Right cardiac atrium (tissue), 5 donors: ENCODE data around the gene CISTR. TPM values are rescaled to one million over a fixed set of nuclear protein-coding genes. Genes with fewer than 3 reads are reported as not detected.

ENCODE experiments used
- ATAC-seq, 2 donors: fragments of 200-7000 bp; cut with Tn5 transposase; one replicate each; pipeline versions ENCODE4 v1.8.0 to v1.9.1; 2020; ENCODE audit warnings: moderate library complexity in 2 of 2, mild to moderate bottlenecking in 1 of 2
- DNase-seq, 3 donors: peaks; one replicate each; pipeline ENCODE4 v3.0.0-alpha.2; 2020
- H3K27ac ChIP-seq: one replicate; pipeline ENCODE4 v1.5.1; 2013; ENCODE audit warnings: mild to moderate bottlenecking, low read length, control low read depth, moderate library complexity
- H3K27me3 ChIP-seq: one replicate; pipeline ENCODE4 v1.6.1; 2013; ENCODE audit not compliant: control insufficient read depth, insufficient read depth
- H3K4me1 ChIP-seq: one replicate; pipeline ENCODE4 v1.6.1; 2013; ENCODE audit warnings: low read length; ENCODE audit not compliant: control insufficient read depth, insufficient read depth
- H3K4me3 ChIP-seq: one replicate; pipeline ENCODE4 v1.5.1; 2013; ENCODE audit warnings: low read length, control low read depth
- H3K9me3 ChIP-seq: one replicate; pipeline ENCODE4 v1.6.1; 2013; ENCODE audit warnings: low read length; ENCODE audit not compliant: control insufficient read depth
- WGBS: extraction: QIAGEN DNeasy Blood & Tissue Kit; methylation state at CpG from one replicate; pipeline ENCODE4 v1.1.7; 2013; 5-methylcytosine and 5-hydroxymethylcytosine counted together
- intact Hi-C, 4 donors: fragments of 100-400 bp; cut with DNase I; formaldehyde crosslinking; loops; one replicate each; pipeline versions ENCODE4 v1.11.0 to v1.14.0; 2022 to 2023
- polyA plus RNA-seq: library from polyadenylated mRNA; stranded (reverse); fragments of 200-250 nt; gene quantifications from one replicate; pipeline ENCODE4 v1.2.3, GENCODE V29; 2013
- total RNA-seq, 4 donors: library from RNA; stranded (reverse); fragmentation: NEBNext Ultra II Directional; extraction: Animal tissue kit (Norgen Biotek cat#: 25700); gene quantifications; one replicate each; pipeline ENCODE4 v1.2.1, GENCODE V29; 2021
- donor health status: healthy with polysubstance abuse.
- donor health status: DM: no; HTN: yes; CAD: no.
- donor health status: DM: no; HTN: no; CAD: no.
- donor health status: DM: no; HTN: yes; CAD: no; lungs with severe emphysema.
- donor health status: DM: yes; HTN: yes; CAD: no.

The CISTR gene
- total and polyA plus RNA-seq, 5 donors = 2.8 to 5.9 (median 4.0) TPM

GRCh38 chr12:53717319-53717718 lies 34.5 kb downstream of the CISTR start:
- 69% methylated on average over 5 of the region's 5 CpGs for WGBS
- Histone ChIP-seq H3K4me1 (no peaks in the 10 kb centered on the region), H3K4me3 (no peak overlapping the region), H3K9me3 (no peaks in the 10 kb centered on the region), H3K27ac (peak overlapping the region; percentile 43), H3K27me3 (no peaks in the 10 kb centered on the region)
- intact Hi-C loops = no loop called here
- DNase-seq (no peak), ATAC-seq (peak; percentile 79 to 82)

GRCh38 chr12:53714004-53714403 lies 37.8 kb downstream of the CISTR start:
- no peak overlapping the region for H3K4me3 ChIP-seq
- DNase-seq = no peak
- no peak for ATAC-seq
- H3K9me3 ChIP-seq = no peaks in the 10 kb centered on the region
- 90% methylated on average over 4 of the region's 4 CpGs for WGBS
- no peaks in the 10 kb centered on the region for H3K27me3 ChIP-seq
- H3K4me1 ChIP-seq = no peaks in the 10 kb centered on the region
- intact Hi-C loops = no loop called here
- no peak overlapping the region for H3K27ac ChIP-seq

- DNase-seq = no peak
- 75% methylated on average over 9 of the region's 9 CpGs for WGBS
- no peaks in the 10 kb centered on the region for H3K27me3 ChIP-seq
- H3K4me1 ChIP-seq = no peaks in the 10 kb centered on the region
- H3K9me3 ChIP-seq = no peaks in the 10 kb centered on the region
- ATAC-seq = no peak
- intact Hi-C loops = no loop called here
- H3K27ac ChIP-seq = no peak overlapping the region
- no peak overlapping the region for H3K4me3 ChIP-seq
Observed at GRCh38 chr12:53713516-53713915, 38.3 kb downstream of the CISTR start.

- ATAC-seq (no peak), DNase-seq (no peak)
- Histone ChIP-seq H3K27ac (no peak overlapping the region), H3K9me3 (no peaks in the 10 kb centered on the region), H3K4me1 (no peaks in the 10 kb centered on the region), H3K27me3 (no peaks in the 10 kb centered on the region), H3K4me3 (no peak overlapping the region)
- intact Hi-C loops = no loop called here
- 70% methylated on average over 8 of the region's 8 CpGs for WGBS
Observed at GRCh38 chr12:53712059-53712643, 39.6 kb downstream of the CISTR start.

- H3K27ac ChIP-seq = no peak overlapping the region
- H3K4me3 ChIP-seq = no peak overlapping the region
- no peaks in the 10 kb centered on the region for H3K27me3 ChIP-seq
- H3K9me3 ChIP-seq = no peaks in the 10 kb centered on the region
- intact Hi-C loops = no loop called here
- no peak for ATAC-seq
- H3K4me1 ChIP-seq = no peaks in the 10 kb centered on the region
- 38% methylated on average over 6 of the region's 6 CpGs for WGBS
- DNase-seq = no peak
Observed at GRCh38 chr12:53710091-53710490, 41.7 kb downstream of the CISTR start.

GRCh38 chr12:53709671-53710070 lies 42.1 kb downstream of the CISTR start:
- ATAC-seq = no peak
- intact Hi-C loops = no loop called here

GRCh38 chr12:53706080-53706479 lies 45.7 kb downstream of the CISTR start:
- intact Hi-C loops = no loop called here
- DNase-seq (no peak), ATAC-seq (no peak)
- Histone ChIP-seq H3K9me3 (no peaks in the 10 kb centered on the region), H3K4me1 (no peaks in the 10 kb centered on the region), H3K4me3 (no peak overlapping the region), H3K27ac (no peak overlapping the region), H3K27me3 (no peaks in the 10 kb centered on the region)
- WGBS = 77% methylated on average over 1 of the region's 1 CpG

More at GRCh38 chr12:53709671-53710070, 42.1 kb downstream of the CISTR start:
- no peaks in the 10 kb centered on the region for H3K4me1 ChIP-seq
- H3K27me3 ChIP-seq = no peaks in the 10 kb centered on the region
- no peak for DNase-seq
- no peak overlapping the region for H3K27ac ChIP-seq
- WGBS = 47% methylated on average over 4 of the region's 4 CpGs
- H3K9me3 ChIP-seq = no peaks in the 10 kb centered on the region
- no peak overlapping the region for H3K4me3 ChIP-seq

GRCh38 chr12:53703756-53704155 lies 48.0 kb downstream of the CISTR start:
- WGBS = 74% methylated on average over 4 of the region's 4 CpGs

GRCh38 chr12:53701518-53702264 lies 50.1 kb downstream of the CISTR start:
- Histone ChIP-seq H3K27me3 (no peaks in the 10 kb centered on the region), H3K27ac (no peak overlapping the region), H3K4me1 (no peaks in the 10 kb centered on the region), H3K4me3 (no peak overlapping the region), H3K9me3 (no peaks in the 10 kb centered on the region)
- DNase-seq (peak; percentile 82 to 93 (median 92)), ATAC-seq (peak; percentile 93)
- WGBS = 3% methylated on average over 8 of the region's 8 CpGs
- intact Hi-C loops = loop anchor here (2.0 kb wide), 2 partner anchors 41 to 43 kb away; no protein-coding TSS in a partner anchor

More at GRCh38 chr12:53703756-53704155, 48.0 kb downstream of the CISTR start:
- DNase-seq (no peak), ATAC-seq (no peak)
- Histone ChIP-seq H3K27ac (no peak overlapping the region), H3K4me1 (no peaks in the 10 kb centered on the region), H3K4me3 (no peak overlapping the region), H3K9me3 (no peaks in the 10 kb centered on the region), H3K27me3 (no peaks in the 10 kb centered on the region)
- intact Hi-C loops = loop anchor here in 1 of 4 donors (2.0 kb wide), 1 partner anchor 41 kb away; no protein-coding TSS in a partner anchor

- ATAC-seq (no peak), DNase-seq (no peak)
- Histone ChIP-seq H3K27ac (no peak overlapping the region), H3K27me3 (no peaks in the 10 kb centered on the region), H3K9me3 (no peaks in the 10 kb centered on the region), H3K4me3 (no peak overlapping the region), H3K4me1 (peaks cover 4% of the 10 kb centered on the region)
- intact Hi-C loops = loop anchor here in 3 of 4 donors (2.0 kb wide), 2 partner anchors 42 to 44 kb away; no protein-coding TSS in a partner anchor
- WGBS = 42% methylated on average over 6 of the region's 6 CpGs
Observed at GRCh38 chr12:53700567-53700966, 51.2 kb downstream of the CISTR start.

GRCh38 chr12:53699678-53700025 lies 52.1 kb downstream of the CISTR start:
- no peak overlapping the region for H3K27ac ChIP-seq
- intact Hi-C loops = loop anchor here in 3 of 4 donors (2.0 kb wide), 2 partner anchors 43 to 45 kb away; no protein-coding TSS in a partner anchor
- H3K9me3 ChIP-seq = no peaks in the 10 kb centered on the region
- 67% methylated on average over 5 of the region's 5 CpGs for WGBS
- H3K27me3 ChIP-seq = no peaks in the 10 kb centered on the region
- no peak overlapping the region for H3K4me3 ChIP-seq
- ATAC-seq = no peak
- DNase-seq = no peak
- peaks cover 4% of the 10 kb centered on the region for H3K4me1 ChIP-seq
